PC-3 (cell line): ENCODE measurements around the gene ARHGEF2.

Experiments used
- CTCF ChIP-seq: fragments of 300-600 bp; sonication (generic); conservative IDR thresholded peaks from 2 replicates; pipeline ENCODE4 v1.5.1; 2017; ENCODE audit warnings: antibody characterized with exemption, low read depth, mild to moderate bottlenecking, low read length
- EZH2 ChIP-seq: fragments of 300-600 bp; sonication (generic); IDR thresholded peaks from one replicate; pipeline ENCODE4 v1.6.1; 2017; ENCODE audit warnings: antibody characterized with exemption, mild to moderate bottlenecking, low read length; ENCODE audit not compliant: unreplicated experiment

DNA sequence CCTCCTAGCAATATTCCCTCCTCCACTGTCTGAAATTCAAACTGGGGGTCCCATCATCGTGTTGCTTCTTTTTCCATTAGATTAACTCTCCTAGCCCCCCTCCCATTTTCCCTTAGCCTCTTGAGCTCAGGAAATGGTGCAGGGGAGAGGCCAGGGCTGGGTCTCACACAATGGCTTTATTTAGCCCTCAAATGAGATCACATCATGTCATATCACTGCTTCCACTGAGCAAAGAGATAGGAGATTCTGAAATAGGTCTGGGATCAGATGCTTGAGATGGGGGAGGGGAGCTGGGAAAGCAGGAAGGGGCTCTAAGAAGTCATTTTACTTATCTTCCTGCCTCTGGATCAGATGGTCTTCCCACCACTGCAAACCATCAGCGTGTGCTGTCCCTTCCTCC lies 17.8 kb upstream of the ARHGEF2 start:
- no peak for TF ChIP-seq CTCF
- no peak for TF ChIP-seq EZH2
